Activated CD4-positive, alpha-beta T cell treated with anti-CD3 and anti-CD28 coated beads for 4 hours (primary cell): ENCODE results near the gene TMEM178A.
"Not testable (repeated sequence)": the region's sequence is repeated elsewhere in the genome, so short reads cannot be mapped to it uniquely, and the experiment has no call there.

Experiments
- DNase-seq, 2 donors: peaks; one replicate each; pipeline ENCODE4 v3.0.0-alpha.2; 2020

Gene TMEM178A

DNA sequence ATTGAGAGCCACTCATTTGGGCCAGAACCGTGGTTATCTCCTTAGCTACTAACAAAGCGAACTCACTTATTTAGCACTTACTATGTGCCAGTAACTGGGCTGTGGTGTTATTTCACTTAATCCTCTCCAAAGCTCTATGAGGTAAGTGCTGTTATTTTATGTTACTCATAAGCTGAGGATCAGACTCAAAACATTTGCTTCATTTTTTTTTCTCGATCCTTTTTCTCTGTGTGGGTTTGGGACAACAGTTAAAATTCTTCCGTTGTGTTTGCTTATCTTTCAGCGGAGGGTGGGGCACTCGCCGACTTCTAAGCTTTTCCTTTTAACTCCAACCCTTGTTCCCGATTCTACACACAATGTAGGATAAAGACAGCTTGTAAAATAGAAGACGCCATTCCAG is 52.8 kb downstream of the TMEM178A start:
- DNase-seq: no peak

DNA sequence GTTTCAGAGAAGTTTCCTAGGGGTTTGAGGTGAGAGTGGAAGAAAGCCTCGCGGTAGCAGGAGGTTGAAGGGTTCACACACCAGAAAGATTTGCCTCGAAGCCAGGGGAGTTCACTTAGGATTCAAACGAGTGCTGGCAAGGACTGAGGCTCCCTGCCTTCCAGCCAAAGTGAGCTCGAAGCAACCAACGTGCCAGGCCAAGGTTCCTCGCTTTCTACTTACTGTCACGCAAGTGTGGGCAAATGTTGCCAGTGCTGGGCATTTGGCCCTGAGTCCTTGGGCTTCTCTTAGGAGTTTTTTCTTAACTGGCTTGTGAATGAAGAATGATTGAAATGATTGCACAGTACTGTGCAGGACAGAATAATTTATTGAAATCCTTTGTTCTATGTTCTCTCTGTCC is 53.6 kb downstream of the TMEM178A start:
- DNase-seq: no peak

DNA sequence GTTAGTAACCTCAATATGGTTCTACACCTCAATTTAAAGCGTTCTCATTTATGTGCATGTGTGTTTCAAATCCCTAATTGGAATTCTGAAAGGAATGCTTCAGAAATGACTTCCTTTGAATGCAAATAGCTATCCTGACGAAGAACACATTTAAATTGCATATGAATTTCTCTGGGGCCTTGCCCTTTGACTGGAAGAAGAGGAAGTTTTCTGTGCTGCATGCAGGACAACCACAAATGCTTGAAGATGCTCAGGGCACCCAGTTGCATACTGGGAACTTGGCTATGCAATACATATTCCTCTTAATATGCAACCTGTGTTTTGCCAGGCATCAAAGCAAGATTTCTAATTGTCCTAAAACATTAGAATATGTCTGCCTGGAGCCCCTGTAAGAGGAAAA is 55.3 kb downstream of the TMEM178A start:
- DNase-seq: no peak

DNA sequence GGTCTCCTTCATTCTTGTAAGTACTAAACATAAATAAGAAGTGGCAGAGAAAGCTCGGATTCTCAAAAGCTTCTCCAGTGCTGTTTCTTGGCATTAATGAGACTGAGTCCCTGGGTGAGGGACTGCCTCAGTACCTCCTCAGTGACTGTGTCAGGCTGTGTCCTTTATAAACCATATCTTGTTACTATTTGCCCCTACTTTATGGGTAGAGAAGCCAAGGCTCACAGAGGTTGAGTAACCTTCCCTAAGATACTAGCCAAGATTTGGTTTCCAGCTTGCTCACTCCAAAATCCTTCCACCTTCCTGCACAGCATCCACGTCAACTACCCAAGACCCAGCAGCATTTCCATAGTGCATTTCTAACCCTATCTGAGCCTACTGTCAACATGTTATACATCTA is 57.8 kb downstream of the TMEM178A start:
- no peak for DNase-seq

DNA sequence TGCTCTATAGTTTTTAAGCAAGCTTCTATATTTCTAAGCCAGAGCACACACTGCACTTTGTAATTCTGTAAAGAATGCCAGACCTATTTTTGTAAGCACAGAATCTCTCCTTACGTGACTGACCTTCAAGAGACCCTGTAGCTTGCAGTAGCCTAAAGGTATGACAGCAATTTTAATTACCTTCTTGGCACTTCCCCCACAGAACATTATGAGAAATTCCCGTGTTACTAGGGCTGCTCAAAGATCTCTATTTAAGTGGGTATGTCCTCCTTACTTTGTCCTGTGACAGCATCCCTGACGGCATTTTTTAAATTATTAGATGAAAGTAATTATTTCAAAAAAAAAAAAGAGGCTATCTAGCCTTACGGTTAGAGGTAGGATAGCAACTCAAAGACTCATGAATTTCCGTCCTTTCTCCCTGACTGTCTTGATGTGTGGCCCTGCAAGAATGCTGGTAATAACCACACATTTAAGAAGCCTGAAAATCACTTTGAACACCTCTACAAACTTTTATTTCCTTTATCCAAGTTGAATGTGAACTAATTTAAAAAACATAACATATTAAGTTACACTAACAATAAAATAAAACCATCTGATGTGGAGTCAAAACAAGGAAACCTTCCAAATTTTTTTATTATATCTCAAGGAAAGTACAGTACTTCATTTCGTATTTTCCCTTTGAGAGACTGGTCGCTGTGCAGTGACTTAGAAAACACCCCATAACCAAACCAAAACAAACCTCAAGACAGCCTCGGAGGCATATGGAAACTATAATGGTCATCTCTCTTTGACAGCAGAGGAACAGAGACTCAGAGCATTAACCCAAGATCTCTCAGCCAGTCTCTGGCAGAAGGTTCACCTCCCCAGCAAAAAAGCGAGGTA is 58.5 kb downstream of the TMEM178A start:
- no peak for DNase-seq

DNA sequence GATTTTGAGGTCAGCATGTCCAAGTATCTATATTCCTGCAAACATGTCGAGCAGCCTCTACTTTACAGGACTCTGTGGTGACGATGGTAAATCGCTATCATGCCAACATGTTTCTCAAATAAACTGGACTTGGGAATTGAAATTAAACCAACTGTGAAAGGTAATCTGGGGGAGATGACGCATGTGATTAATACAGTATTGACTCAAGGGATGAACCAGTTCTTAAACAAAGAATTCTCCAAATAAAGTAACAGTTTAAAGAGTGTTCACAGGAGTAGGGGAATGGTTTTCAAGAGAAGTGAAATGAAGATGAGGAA is 59.1 kb downstream of the TMEM178A start:
- DNase-seq: no peak

DNA sequence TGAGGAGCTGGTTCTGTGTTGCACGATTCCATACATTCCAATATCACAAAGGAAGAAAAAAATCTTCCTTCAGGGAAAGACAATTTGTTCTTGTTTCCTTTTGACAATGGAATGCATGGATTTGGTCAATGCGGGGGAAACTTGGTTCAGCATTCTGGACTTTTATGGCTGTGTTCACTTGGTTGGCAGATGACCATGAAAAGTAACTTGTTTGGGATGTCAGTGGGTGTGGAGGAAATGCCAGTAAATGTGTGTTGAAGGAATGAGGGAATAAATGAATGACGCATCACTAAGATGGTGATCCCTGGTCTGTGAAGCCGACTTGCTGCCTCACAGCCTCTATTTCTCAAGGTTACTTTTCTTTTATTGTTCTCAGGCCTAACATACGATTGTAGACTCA is 59.7 kb downstream of the TMEM178A start:
- DNase-seq: no peak

DNA sequence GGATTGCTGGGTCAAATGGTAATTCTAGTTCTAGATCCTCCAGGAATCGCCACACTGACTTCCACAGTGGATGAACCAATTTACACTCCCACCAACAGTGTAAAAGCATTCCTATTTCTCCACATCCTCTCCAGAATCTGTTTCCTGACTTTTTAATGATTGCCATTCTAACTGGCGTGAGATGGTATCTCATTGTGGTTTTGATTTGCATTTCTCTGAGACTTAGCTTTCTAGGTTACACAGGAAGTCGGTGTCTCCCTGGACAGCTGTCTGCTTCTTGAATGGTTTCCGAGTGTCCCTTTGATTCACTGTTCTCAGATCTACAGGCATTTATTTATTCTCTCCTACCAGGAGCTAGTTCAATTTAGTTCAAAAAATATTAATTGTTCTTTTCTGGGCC is 62.4 kb downstream of the TMEM178A start:
- not testable (repeated sequence) for DNase-seq

DNA sequence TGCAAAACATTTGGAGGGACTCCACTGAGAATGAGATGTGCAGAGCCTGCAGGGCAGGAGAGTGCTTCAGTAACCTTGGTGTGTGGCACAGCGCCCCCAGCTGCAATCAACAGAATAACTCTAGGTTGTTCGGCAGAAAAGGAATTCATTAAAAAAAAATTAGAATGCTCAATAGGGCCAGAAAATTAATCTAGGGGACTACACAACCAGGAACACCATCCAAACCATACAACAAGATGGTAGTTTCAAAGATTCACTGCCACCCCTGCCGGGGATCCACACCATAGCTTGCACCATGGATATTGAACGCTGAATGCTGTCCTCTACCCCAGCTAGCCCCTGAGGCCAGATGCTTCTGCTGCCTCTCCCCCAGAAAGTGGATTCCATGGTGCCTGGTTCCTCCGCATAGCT is 63.2 kb downstream of the TMEM178A start:
- DNase-seq: no peak

DNA sequence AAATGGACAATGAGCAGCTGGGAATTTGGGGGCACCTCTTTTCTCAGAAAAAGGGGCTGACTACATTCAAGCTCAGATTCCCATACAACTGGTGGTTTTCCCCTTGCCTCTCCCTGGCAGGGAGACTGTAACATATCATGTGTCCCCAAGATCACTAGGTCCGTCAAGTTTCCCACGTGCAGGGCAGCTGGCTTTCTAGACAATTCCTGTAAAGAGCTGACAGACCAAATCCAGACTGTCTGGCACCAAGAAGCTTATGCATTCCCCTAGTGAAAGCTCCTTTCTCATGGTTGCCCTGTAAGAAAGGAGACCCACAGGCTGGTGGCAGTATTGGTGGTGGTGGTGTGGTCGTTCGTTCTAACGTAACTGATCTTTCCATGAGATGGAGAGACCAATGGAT is 64.6 kb downstream of the TMEM178A start:
- no peak for DNase-seq

DNA sequence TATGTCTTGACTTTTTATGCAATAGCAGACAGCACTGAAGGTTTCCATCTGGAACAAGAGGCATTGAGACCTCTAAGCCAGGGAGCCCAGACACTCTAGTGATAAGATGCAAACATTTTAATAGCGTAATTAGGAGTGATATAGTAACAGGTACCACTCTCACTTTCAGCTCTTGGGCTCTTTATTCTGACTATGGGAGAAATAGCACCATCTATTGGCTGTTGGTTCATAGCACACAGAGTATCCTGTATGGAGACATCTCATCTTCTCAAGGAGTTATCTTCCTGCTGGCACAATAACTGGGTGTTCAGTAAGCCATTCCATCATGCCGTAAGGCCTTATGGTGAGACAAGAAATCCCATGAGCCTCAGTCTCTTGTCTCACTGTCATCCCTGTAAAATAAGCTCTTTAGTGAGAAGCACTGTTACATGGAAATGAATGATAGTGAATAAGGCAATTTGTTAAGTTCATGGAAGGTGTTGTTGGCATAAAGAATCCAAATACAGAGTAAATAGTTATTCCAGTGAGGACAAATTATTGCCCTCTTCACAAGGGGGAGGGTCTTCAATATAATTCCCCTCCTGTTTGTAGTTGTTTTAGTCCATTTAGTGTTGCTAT is 65.1 kb downstream of the TMEM178A start:
- DNase-seq: no peak

DNA sequence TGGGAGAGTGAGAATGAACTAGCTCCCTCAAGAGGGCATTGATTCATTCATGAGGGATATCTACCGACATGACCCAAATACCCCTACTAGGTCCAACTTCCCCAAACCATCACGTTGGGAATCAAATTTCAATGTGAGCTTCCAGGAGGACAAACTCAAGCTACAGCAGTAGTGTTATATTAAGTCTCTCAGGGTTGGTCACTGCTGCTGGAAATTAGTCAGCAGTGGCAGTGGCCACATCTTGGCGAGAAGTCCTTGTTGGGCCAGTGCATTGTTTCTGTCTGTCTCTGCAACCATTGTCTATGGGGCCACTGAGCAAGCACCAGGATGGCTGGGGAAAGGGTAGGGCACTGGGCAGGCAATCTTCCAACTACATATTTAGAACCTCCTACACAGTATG is 65.8 kb downstream of the TMEM178A start:
- DNase-seq: no peak

DNA sequence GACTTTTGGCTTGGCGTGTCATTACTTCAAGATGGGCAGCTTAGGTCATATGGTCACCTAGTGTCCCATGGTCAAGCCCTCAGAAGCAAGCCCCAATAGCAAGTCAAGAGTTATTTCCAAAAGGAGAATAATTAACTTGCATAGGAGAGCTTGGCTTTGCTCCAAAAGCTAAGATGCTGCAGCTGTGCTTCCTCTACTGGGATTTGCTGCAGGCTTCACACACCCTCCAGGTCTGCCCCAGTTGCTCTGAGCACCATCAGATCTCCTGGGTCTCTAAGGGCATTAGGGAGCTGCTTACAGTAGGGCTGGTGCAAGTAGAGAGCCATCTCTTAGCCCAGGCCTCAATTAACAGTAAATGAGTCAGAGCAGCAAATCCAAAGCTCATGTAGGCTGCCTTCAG is 66.8 kb downstream of the TMEM178A start:
- no peak for DNase-seq

DNA sequence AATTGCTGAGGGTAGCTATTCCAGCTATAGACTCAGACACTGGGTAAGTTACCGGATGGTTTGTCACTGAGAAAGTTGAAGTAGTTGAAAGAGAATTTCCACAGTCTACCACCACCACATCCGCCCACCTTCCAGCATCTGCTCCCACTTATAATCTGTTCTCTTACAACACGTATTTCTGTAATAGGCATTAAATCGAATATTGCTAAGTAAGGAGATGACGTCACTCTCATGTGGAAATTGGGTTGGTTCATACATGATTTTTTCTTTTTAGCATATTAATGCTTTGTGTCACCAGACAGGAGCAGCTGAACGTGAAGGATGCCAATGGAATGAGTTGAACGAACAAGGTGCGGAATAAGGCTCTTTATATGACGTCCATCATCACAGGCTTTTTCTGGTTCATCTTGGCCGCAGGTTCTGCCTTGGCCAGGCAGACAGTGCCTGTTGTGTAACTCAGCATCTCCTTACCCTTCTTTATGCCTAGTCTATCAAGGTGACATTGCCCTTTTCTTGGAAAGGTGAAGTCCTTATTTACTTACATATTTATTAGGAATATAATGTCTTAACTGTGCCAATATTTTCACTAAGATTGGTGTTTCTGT is 67.5 kb downstream of the TMEM178A start:
- DNase-seq: no peak

DNA sequence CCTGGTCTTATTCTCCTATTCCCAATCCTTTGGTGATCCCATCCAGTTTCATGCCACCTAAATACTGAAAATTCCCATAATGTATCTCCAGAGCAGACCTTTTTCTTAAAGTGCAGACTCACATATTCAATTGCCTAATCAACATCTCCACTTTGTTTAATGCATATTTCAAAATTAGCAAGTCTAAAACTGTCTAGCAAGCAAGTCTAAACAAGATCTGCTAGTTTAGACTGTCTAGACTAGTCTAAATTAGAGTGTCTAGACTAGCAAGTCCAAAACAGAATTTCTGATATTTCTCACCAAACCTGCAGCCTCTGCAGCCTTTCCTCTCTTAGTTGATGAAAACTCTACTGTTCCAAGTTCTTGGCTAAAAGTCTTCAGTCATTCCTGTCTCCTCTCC is 68.7 kb downstream of the TMEM178A start:
- no peak for DNase-seq

DNA sequence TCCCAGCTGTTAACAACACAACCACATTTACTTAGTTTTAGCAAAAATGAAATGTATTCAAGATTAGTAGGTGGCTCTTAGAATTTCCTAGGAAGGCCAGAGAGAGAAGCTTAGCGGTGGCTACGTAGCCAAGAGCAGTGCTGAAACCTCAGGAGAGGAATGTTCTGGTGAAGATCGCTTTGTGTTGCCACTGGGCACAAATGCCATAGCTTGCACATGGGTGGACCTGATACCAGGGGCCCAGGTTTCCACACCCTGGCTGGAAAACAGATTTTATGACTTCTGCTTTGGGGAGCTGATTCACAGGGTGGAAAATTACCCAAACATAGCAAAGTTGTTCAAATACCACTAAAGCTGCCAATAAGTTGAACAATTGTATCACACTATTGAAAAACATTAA is 69.9 kb downstream of the TMEM178A start:
- DNase-seq: no peak

DNA sequence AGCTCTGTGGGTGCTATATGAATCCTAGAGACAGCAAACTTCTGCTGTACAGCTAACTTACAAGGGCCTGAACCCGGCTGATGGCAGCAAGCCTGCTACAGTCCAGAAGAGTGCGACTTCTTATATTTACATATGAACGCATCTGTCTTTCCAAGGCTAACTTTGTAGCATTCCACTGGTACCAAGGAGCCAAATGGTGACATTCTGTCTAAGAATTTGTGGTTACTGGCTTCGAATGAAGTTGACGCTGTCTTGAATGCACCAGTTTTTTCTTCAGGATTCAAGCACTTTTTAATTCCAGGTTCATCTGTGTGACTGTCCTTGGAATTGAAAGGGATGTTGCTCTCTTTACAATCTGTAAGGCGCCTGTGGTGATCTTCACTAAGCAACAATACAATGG is 70.9 kb downstream of the TMEM178A start:
- no peak for DNase-seq

DNA sequence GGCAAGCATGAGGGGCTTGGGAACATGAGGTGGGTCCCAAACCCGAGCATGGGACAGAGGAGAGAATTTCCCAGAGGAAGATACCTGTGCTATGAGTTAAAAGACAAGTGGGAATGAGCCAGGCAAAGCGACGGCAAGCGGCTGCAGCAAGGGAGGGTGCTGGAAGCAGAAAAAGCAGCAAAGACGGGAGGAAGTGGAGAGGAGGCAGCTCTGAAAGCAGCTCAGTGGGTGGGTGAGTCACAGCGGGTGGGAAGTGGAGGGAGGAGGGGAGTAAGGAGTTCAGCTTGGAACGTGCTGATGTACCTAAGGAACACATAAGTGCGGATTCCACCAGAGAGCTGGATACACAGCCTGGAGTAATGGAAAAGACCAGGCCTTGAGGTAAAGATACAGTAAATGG is 71.9 kb downstream of the TMEM178A start:
- no peak for DNase-seq

DNA sequence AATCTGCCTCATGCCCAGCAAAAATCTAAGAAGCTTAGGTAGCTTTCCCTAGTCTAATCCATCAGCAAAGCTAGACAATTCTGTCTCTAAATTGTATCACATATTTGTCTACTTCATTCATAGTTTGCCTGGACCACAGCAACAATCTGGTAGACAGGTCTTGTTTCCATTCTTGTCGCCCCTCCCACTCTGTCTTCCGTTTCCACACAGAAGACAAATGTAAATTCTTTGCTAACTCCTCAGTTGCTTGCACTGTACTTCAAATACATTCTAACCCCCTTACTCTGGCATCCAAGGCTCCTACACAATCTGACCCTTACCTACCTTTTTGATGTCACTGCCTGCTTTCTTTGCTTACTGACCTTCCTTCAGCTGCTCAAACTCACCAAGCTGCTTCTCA is 73.2 kb downstream of the TMEM178A start:
- no peak for DNase-seq

DNA sequence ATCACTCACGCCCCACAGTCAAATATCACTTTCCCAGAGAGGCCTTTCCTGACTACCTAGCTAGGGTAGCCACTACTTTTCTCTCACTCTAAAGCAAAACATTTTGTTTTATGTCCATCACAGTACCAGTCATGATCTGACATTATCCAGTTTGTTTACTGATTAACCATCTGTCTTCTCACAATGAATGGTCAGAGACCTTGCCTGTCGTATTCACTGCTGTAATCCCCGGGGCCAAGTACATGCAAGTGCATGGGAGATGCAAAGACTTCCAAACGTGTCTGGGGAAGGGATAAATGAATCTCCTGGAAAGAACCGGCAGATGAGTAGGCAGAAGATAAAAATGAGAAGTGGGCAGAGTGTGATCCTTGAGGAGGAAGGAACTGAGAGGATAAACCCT is 73.7 kb downstream of the TMEM178A start:
- DNase-seq: no peak

DNA sequence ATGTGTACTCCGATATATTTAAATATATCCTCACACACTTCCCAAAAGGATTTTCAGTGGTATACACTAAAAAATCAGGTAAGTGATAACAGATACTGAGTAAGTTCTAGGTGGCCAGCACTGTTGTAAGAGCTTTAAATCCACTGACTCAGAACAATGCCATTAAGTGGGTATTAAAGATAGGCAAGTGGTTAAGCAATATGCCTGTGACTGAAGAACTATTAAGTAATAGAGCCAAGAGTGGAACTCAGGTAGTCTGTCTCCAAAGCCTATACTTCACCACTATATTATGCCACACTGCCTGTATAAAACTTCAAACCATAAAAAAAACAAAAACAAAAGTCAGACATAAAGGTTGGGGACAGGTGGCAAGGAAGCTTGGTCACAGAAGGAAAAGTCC is 76.2 kb downstream of the TMEM178A start:
- no peak for DNase-seq

DNA sequence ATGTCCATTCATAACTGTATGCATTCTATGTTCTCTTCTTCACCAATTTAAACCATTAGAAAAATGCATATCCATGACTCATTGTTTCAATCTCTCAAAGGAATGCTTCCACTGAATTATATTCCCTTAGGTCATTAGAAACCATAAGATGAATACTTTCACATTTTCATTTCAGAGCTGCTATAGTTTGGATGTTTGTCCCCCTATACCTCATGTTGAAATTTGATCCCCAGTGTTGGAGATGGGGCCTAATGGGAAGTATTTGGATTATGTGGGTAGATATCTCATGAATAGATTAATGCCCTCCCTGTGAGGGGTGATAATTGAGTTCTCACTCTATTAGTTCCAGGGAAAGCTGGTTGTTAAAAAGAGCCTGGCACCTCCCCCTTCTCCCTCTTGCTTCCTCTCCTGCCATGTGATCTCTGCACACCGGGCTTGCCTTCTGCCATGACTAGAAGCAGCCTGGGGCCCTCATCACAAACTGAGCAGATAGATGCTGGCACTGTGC is 77.6 kb downstream of the TMEM178A start:
- DNase-seq: no peak

DNA sequence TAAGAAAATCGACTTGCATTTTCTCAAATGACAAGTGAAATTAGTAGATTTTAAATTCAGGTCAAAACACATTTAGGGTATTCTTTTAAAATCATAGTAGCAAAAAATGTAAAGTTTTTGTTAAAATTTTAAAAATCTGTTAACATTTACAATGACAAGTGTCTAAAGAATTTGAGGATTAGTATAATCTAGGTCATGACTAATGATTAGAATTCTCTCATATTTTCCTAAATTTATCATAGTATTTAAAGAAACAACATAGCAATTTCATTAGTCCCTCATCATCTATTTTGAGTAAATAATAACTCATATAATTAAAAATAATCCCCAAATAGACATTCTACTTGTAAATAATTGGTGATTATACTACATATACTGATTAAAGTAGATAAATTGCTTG is 89.7 kb downstream of the TMEM178A start:
- no peak for DNase-seq

DNA sequence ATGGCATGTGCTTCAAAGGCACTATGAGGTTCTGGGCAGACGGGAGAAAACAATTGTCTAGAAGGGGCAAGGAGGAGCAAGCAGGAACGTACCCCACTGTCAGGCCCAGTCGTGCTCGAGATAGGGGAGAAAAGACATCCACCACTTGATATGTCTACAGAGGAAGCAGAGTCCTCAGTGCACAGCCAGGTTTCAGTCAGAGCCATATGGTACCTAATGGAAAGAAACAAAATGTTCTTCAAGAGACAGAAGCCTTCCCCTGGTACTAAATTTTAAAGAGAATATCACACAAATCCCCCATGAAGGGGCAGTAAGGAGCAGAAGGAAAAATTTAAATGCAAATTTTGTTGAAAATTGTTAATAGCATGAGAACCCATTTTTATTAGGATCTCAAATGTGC is 91.4 kb downstream of the TMEM178A start:
- DNase-seq: no peak
